Stimulated activated CD4-positive, alpha-beta T cell treated with anti-CD3 and anti-CD28 coated beads, TNF-alpha, amount 100 ng/mL, for 4 hours (primary cell): Measurements from ENCODE around the gene TMPRSS11D.

Source experiments
- DNase-seq, 3 experiments: peaks; one replicate each; pipeline ENCODE4 v3.0.0-alpha.2; 2020; ENCODE audit warnings: low read depth in 3 of 3

Gene TMPRSS11D

DNA sequence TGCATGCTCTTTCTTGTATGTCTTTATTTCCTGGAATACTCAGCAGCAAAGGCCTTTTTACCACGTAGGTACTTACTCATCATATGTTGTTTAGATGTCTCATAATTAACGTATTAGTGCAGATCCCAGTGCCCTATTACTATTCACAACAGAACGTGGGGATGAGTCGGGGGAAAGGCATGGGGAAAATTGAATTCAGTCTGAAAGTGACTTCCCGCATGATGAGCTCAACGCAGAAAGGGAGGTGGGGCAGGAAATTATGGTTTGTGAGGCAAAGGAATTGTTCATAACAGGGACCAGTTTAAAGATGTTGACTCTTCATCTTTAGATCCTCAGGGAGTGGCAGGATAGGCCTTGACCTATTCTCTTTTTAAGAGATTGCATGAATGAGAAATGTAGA is 2.0 kb upstream of the TMPRSS11D start:
- no peak for DNase-seq

DNA sequence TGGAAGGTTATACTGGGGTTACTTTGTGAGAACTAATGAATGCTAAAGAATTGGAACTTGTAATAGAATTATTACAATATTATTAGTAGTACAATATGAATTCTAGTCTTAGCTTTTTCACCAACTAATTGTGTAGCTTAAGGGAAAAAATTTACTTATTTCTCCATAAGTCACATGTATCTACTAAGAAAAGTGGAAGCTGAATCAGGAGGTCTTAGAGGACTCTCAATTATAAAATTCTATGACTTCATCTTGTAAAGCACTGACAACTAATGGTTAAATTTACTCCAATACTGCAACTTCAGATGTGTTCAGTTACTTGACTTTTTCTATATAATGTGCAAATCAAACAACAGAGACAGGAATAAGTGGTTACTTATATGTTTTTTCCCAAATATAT is 899 bp upstream of the TMPRSS11D start:
- no peak for DNase-seq

DNA sequence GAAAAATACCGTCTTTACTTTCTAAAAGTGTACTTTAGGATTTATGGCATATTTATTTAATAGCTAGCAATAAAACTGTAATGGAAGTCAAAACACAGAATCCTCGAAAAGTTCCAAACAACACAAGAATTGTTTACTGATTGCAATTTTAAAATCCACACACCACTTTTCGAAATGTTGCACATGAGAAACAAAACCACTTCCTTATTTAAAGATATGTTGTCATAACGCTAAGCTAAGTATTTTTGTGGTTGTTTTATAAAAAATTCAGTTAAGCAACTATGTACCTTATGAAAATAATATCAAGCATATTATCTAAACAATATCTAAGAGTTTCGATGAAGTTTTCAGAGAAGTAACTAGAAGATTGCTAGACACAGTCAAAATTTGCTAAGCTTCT is 344 bp downstream of the TMPRSS11D start:
- DNase-seq: no peak

DNA sequence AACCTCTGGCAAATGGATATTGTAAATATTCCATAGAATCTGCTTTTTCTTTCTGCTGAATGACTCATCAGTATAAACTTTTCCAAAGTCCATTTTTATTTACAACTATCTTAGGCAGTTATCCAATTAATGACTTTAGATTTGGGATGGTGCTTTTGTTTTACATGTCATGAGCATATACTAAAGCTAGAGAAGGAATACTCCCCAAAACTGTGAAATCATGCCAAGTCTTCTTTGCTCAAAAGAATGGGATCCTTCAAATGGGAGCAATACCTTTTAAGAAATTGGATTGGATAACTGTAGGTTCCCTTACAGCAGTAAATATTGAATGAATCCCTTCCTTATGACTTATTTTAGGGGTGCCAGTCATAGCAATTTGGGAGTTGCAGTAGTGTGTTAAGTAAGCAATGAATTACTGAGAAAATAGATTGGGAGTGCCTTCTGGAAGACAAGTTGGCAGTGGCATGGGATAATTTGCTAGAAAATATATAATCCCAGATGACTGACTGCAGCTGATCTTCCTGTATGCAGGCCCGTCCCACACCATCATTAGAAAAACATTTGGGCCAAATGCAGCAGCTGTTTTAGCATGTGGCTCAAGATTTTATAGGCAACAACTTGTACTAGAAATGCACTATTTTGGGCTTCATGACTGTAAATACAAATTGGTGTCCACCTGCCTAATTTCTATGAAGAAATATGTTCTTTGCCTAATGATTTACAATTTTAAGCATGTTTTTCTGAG is 2.8 kb downstream of the TMPRSS11D start:
- DNase-seq: no peak

DNA sequence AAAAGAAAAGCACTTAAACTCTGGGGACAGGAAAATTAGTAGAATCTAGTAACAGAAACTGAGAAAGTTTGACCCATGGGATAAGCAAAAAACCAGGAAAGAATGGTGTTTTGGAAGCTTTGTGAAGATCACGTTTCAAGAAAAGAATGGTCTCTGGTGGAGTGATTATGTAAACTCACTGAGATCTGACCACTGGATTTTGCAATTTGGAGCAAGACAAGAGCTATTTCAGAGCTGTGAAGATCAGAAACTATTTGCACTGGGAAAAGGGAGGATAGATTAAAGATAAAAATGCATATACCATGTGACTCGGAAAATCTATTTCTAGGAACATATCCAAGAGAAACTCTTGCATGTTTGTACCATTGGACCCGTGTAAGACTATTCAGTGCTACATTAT is 4.3 kb downstream of the TMPRSS11D start:
- DNase-seq: no peak

DNA sequence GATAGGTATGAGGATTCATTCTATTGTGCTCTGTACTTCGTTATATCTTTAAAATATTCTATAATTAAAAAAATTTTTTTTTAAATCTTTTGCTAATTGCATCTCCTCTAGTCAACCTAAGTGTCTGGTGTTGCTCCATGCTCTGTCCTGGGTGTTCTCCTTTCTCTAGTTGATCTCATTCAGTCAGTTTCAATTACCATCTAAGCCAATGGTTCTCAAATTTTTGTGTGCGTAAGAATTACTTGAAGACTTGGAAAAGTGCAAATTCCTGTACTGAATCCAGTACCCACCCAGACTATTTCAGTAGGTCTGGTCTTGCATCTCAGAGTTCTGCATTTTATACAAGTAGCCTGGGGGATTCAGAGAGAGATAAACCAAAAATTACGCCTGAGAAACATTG is 6.7 kb downstream of the TMPRSS11D start:
- DNase-seq: no peak

DNA sequence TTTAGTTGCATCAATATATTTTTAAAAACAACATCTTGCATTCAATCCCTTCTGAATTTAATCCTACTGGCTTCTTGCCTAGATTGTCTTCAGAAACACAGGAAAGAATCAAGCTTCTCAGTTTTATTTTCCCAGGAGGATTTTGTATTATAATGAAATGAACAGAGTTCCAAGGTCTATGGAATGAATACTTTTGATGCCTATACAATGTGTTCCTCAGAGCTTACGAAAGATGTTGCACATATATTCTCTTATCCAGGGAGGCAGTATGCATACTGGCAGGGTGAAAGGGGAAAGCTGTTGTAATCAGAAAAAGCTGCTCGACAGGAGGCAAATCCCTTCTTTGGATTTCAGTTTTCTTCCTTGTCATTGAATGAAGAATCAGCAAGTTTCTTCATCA is 8.8 kb downstream of the TMPRSS11D start:
- no peak for DNase-seq

DNA sequence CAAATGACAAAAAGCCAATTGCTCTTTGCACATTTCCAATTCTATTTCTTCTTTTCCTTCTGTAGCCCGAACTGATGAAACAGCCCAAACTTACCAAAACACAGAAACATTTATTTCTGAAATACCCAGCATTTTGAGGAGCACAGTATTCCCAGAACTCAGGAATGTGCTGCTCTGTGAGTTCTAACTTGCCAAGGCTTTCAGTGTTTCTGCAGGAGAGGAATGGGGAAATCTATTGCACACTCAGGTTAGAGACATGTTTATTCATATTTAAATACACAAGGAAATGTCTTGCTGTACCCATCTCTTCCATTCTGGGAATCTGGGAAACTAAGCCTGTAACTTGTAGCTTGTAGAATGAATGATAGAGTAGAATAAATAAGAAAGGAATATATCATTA is 10.7 kb downstream of the TMPRSS11D start:
- no peak for DNase-seq

DNA sequence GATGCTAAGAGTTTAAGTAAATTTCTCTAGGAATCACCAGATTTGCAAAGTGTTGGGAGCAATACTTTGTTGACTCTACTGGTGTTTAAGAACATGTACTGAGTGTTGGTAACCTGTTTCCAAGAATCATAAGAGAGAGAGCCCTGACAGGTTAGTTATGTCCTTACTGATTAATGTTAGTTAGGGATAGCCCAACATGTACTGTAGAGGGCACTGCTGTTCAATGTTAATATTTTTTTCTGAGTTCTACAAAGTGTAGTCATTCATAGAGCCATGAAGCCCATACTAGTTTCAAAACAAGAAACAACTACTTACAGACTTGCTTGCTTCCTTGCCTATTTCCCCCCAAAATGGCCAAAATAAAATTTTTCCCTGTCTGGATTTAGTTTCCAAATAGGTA is 11.9 kb downstream of the TMPRSS11D start:
- no peak for DNase-seq

DNA sequence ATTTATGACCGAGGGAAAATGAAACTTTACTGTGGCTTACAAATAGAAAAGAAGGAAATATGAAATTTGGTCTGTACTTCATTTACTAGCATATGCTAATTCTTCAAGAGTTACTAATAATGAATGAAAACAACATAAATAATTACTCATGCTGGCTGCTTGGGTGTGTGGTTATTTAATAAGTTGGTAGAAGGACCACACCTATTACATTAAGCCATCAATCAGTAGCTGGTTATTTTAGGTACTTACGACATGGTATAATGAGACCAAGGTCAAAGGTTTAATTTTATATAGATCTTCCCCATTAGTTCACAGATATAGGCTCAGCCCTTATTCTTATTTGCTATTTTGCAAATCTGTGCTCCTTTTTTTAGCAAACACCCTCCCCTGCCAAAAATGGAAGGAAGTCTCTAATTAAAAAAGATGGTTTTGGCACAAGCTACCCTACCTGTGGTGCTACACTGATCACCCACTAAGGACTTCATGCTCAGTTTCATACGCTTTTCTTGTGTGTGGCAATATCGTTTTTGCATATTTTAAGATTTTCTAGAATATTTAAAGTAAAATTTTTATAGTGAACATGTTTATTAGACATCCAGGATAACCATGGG is 14.1 kb downstream of the TMPRSS11D start:
- DNase-seq: no peak

DNA sequence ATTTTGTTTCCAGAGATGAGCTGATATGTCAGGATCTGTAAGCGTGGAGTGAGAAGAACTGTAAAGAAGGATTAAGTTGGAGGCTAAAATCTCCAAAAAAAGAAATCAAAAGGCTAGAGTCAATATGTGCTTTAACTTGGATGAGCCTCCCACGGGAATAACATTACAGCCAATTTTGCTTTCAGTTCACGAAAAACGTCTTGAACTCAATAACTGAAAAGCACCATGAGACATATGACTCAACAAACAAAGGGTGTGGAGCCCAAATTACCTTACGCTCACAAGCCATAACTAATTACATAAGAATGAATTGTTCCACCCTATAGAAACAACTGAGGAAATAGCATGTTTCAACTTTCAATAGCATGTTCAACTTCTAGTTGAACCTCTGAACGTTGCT is 22.3 kb downstream of the TMPRSS11D start:
- no peak for DNase-seq

DNA sequence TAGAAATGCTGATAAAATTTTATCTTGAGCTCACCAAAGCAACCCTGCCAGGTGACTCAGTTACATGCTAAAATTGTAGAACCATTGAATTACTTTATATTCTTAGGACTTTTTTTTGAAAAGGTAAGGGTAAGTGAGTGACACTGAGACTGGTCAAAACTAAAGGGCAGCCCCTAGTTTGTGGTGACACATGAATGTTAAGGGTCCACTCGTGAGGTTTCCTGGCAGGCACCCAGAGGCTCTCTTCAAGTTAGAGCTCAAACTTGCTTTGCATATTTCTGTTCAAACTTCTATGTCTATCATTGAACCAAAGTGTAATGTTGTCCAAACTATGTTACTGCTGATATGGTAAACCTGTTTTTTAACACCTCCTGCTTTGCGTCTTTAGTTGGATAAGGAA is 30.5 kb downstream of the TMPRSS11D start:
- DNase-seq: no peak

DNA sequence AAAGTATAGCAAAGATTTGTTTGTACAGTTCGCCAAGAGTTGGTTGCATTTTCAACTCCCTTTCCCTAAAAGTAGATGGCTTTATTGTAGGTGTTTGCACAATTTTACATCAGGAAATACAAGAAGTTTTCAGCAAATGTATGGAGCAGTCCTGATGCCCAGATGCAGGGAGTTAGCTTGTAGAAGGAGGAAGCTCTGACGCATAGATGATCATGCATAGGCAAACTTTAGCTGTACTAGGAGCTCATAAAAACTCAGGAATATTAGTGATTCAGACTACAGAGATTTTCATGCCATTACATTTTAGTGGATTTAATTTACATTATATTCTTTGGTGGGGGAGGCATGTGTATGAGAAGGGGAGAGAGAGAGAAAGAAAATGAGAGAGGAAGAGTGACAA is 62.9 kb downstream of the TMPRSS11D start:
- DNase-seq: no peak

DNA sequence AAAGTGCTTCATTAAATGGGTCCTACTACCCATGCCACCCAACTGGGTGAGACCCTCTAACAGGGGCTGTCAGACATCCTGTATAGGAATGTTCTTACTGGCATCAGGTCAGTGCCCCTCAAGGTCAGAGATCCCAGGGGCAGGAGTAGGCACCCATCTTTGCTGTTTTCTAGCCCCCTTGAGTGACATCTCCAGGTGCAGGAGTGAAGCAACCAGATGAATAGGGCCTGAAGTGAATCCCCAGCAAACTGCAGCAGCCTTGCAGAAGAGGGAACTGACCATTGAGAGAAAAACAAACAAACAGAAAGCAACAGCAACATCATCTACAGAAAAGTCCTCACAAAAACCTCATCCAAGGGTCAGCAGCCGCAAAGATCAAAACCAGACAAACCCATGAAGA is 73.8 kb downstream of the TMPRSS11D start:
- no peak for DNase-seq

DNA sequence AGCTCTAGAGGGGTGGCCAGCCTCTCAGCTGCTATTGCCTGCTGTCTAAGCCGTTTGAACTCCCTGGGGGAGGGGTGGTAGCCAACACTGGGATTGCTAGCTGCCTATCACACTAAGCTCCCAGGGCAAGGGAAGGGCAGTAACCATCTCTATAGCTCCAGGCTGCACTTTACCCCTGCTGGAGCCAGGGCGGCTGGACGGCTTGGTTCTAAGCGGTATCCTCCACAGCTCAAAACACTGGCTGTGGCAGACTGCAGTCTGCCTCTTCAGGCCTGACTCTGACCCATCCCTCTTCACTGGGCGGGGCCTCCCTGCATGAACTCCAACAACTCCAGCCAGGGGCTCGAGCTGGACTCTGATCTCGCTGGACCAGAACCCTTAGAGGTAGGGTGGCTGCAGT is 74.3 kb downstream of the TMPRSS11D start:
- no peak for DNase-seq

DNA sequence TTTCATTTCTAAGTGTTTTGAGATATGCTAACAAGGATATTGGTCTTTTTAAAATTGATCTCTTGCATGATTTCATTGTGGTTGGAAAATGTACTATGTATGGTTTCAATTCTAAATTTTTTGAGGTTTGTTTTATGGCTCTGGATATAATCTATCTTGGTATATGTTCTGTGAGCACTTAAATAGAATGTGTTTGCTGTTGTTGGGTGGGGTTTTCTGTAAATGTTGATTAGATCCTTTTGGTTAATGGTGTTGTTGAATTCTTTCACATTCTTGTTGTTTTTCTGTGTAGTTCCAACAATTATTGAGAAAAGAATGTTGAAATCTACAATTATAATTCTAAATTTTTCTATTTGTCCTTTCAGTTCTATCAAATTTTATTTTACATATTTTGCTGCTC is 87.0 kb downstream of the TMPRSS11D start:
- DNase-seq: no peak

DNA sequence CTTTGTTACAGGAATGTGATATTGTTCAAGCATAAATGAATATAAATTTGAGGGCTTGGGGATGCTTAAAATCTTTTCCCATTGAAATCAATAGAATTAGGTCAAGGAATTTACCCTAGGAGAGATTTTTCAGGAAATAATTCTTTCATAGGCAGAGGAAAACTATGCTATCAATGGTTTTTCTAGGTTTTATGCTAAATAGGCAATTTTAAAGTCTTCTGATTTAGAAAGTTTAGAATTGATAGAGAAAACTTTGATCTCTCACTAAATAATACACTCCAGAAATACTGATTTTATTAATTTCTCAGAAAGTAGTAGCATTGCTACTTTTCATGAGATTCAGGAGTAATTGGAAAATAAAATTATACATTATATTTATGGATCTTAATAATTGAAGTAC is 93.1 kb downstream of the TMPRSS11D start:
- no peak for DNase-seq

DNA sequence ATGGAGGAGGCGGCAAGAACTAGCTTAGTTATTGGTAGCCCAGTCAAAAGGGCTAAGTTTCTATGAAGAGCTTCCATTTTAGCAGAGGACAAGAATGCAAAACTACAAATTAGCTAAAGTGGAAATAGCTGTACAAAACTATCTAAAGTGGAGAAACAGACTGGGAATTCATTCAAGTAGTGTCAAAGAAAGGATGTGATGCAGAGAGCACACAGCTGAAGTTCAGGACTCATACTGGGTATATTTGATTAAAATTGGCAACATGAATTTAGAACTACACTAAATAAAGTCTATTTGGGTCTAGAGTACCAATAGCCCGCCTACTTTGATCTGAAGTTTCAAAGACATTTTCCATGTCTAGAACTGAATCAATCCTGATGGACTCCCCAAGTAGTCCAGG is 96.5 kb downstream of the TMPRSS11D start:
- no peak for DNase-seq

DNA sequence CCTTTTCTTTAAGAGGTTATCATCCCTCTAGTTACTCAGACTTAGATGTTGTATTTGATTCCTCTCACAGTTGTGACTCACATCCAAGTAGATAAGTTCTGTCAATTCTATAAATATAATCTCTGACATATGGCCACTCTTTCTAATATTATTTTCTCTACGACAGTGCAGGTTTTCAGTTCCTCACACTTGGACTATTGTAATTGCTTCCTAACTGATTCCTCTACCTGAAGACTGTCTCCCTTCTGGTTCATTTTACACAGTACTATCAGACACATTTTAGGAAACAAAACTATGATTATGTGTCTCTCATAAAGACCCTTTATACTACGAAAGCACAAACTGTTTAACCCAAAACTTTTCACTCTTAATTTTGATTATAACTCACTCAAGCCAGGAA is 98.3 kb downstream of the TMPRSS11D start:
- no peak for DNase-seq

DNA sequence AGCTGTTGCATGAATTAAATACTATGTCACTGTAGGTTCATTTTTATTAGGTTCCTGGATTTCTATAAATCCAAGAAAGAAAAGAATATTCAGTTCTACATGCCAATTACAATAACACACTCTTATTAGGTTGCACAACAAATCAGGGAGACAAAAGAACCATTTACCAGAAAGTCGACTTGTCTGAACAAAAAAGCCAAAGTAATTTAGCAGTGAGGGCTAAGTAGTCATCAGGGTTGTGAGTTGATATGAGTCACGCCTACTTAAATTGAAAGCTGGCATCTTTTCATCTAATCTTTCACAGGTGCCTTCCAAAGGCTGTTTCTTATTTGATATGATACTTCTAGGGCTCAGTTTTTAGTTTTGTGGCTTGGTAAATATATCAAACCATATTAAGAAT is 104.2 kb downstream of the TMPRSS11D start:
- no peak for DNase-seq

DNA sequence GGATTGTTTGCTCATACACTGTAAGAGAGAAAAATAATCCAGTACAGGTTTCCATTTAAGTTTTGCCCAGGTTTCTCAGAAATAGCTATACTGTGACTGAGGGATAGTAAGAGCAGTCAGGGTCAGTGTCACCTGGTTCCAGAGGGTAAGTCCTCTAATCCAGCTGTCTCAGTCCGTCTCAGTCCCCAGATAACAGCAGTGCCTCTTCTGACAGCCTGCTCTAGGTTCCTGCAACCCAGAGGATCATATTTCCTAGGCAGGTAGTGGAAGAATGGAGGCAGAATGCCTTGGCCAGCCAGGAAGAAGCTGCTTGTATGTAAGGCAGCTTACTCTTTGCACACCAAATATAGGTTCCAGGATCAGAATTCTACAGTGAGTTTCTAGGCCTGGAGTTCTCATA is 107.1 kb downstream of the TMPRSS11D start:
- no peak for DNase-seq
